Measurements from ENCODE around the gene ZMYND10.

Gene ZMYND10

GRCh38 chr3:50382722-50383121 lies 37.2 kb upstream of the ZMYND10 start:
- TF ChIP-seq POLR2AphosphoS5 (IDR thresholded peaks at IDR 0.05; ENCODE audit: low read depth, low read length) (no peak), FOXP2 (optimal IDR thresholded peaks at IDR 0.05; ENCODE audit: borderline replicate concordance, extremely low read depth, extremely low read length, insufficient read depth) (no peak), SIN3A (IDR thresholded peaks at IDR 0.05; ENCODE audit: borderline replicate concordance, insufficient read depth, low read length) (no peak), TAF1 (IDR thresholded peaks at IDR 0.05; ENCODE audit: borderline replicate concordance, insufficient read depth, low read length) (no peak), REST (IDR thresholded peaks at IDR 0.05; ENCODE audit: insufficient read depth in 1 of 2, low read depth in 2 of 2, low read length in 2 of 2) (no peak)

GRCh38 chr3:50381383-50381782 lies 35.9 kb upstream of the ZMYND10 start:
- TF ChIP-seq REST (IDR thresholded peaks at IDR 0.05; ENCODE audit: insufficient read depth in 1 of 2, low read depth in 2 of 2, low read length in 2 of 2) (no peak), TAF1 (IDR thresholded peaks at IDR 0.05; ENCODE audit: borderline replicate concordance, insufficient read depth, low read length) (no peak), FOXP2 (optimal IDR thresholded peaks at IDR 0.05; ENCODE audit: borderline replicate concordance, extremely low read depth, extremely low read length, insufficient read depth) (no peak), SIN3A (IDR thresholded peaks at IDR 0.05; ENCODE audit: borderline replicate concordance, insufficient read depth, low read length) (no peak), POLR2AphosphoS5 (IDR thresholded peaks at IDR 0.05; ENCODE audit: low read depth, low read length) (no peak)

- TF ChIP-seq SIN3A (IDR thresholded peaks at IDR 0.05; ENCODE audit: borderline replicate concordance, insufficient read depth, low read length) (no peak), REST (IDR thresholded peaks at IDR 0.05; ENCODE audit: insufficient read depth in 1 of 2, low read depth in 2 of 2, low read length in 2 of 2) (no peak), FOXP2 (optimal IDR thresholded peaks at IDR 0.05; ENCODE audit: borderline replicate concordance, extremely low read depth, extremely low read length, insufficient read depth) (no peak), TAF1 (IDR thresholded peaks at IDR 0.05; ENCODE audit: borderline replicate concordance, insufficient read depth, low read length) (no peak), POLR2AphosphoS5 (IDR thresholded peaks at IDR 0.05; ENCODE audit: low read depth, low read length) (no peak)
These were observed 35.0 kb upstream of the ZMYND10 start for GRCh38 chr3:50380405-50381085.

DNA sequence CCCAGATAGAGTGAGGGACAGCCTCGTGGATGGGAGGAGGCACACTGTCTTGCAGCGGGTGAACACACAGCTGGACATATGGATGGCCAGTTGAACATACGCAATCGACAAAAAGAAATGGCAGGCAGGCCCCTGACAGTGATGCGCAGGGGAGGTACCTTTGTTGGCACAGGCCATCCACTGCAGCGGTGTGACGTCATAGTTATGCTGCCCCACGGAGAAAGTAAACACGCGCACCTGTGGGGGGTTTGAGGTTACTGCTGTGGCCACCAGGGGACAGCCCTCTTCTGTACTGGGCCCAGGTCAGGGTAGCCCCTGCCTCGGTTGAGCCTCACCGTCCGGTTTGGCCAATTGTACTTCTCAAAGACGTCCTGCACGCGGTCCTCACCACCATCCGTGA lies 33.2 kb upstream of the ZMYND10 start:
- TF ChIP-seq TAF1 (IDR thresholded peaks at IDR 0.05; ENCODE audit: borderline replicate concordance, insufficient read depth, low read length) (no peak), FOXP2 (optimal IDR thresholded peaks at IDR 0.05; ENCODE audit: borderline replicate concordance, extremely low read depth, extremely low read length, insufficient read depth) (no peak), POLR2AphosphoS5 (IDR thresholded peaks at IDR 0.05; ENCODE audit: low read depth, low read length) (no peak), SIN3A (IDR thresholded peaks at IDR 0.05; ENCODE audit: borderline replicate concordance, insufficient read depth, low read length) (no peak), REST (IDR thresholded peaks at IDR 0.05; ENCODE audit: insufficient read depth in 1 of 2, low read depth in 2 of 2, low read length in 2 of 2) (no peak)
